GM03348 (cell line): ENCODE measurements around the gene C1S.
"Not testable (repeated sequence)": the region's sequence is repeated elsewhere in the genome, so short reads cannot be mapped to it uniquely, and the experiment has no call there.

Experiments used
- DNase-seq: peaks from one replicate; pipeline ENCODE4 v3.0.0; 2012; ENCODE audit warnings: low spot score

C1S gene

GRCh38 chr12:7060353-7060954 is at the start of gene C1S:
Gene C1S, plus strand, starts transcription at chr12:7060718. Its CDS starts 1,195 bp downstream, at chr12:7061913.
- peak; percentile 96 for DNase-seq

- DNase-seq = not testable (repeated sequence)
These were observed 49.1 kb upstream of the C1S start for GRCh38 chr12:7011398-7011797.

DNA sequence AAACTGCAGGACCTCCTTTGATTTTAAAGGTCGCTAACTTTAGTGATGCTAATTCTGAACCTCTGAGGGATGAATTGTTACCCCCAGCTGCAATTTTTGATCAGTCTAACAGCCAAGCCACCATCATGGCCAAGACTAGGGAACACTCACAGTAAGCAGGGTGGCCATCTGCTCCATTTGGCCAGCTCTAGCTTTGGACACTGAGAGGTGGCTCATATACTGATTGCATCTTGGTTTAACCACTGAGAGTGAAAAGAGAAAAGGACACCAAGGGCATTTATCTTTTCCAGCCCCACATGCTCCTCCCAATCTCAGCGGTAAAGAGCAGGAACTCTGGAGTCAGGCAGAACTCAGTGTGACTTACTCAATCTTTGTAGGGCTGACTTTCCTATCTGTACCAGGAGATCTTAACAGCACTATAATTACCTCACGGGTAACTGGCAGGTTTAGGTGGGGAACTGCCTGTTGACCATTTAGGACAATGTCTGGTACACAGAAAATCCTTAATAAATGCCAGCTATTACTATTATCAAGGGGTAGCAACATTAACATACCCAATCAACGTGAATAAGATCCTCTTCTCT is 48.4 kb upstream of the C1S start:
- DNase-seq = no peak

DNA sequence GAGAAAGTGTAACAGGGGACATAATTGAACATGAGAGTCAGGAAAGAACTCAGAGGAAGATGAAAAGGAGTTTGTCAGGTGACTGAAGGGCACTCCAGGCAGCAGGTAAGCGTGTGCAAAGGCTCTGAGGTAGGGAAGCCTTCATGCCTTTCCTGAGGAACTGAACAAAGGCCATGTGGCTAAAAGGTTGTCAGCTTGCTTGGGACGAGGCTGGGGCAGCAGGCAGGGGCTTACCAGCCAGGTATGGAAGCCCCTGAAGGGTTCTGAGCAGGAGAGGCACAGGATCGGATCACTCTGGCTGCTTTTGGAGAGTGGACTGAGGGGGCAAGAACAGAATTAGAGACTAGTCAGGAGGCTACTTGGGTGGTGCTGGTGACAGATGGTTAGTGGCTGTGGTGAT is 47.4 kb upstream of the C1S start:
- no peak for DNase-seq

DNA sequence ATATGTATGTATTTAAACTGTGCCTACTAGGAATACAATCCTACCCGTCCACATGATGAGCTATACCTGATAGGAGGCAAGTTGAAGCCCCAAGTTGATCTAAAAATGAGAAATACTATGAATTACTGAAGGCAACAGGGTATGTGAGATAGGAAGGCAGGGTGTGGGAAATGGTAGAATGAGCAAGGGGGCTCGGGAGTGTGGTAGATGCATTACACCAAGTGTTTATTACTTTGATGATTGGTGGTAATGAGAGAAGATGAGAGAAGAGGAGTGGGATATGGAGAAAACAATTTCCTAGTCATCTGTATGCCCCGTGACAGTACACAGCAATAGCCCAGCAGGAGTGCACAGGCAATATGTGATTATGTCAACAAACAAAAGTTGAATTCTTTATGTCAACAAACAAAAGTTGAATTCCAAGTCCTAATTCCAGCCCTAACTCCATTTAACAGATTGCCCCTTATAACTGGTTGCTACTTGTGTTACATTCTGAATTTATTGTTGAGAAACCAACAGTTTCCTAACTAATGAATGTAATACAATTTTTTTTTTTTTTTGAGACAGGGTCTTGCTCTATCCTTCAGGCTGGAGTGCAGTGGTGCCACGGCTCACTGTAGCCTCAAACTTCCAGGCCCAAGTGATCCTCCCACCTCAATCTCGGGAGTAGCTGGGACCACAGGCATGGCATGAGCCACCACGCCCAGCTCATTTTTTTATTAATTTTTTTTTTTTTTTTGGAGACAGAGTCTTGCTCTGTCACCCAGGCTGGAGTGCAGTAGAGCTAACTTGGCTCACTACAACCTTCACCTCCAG is 44.8 kb upstream of the C1S start:
- no peak for DNase-seq

GRCh38 chr12:7016958-7017571 is 43.5 kb upstream of the C1S start:
- no peak for DNase-seq

GRCh38 chr12:7017870-7018349 is 42.6 kb upstream of the C1S start:
- peak; percentile 64 for DNase-seq

GRCh38 chr12:7018350-7019042 is 42.0 kb upstream of the C1S start, which contains the start of gene LPCAT3:
Gene LPCAT3, minus strand, starts transcription at chr12:7018476. Its CDS starts 52 bp downstream, at chr12:7018424.
- peak; percentile 99 for DNase-seq

DNA sequence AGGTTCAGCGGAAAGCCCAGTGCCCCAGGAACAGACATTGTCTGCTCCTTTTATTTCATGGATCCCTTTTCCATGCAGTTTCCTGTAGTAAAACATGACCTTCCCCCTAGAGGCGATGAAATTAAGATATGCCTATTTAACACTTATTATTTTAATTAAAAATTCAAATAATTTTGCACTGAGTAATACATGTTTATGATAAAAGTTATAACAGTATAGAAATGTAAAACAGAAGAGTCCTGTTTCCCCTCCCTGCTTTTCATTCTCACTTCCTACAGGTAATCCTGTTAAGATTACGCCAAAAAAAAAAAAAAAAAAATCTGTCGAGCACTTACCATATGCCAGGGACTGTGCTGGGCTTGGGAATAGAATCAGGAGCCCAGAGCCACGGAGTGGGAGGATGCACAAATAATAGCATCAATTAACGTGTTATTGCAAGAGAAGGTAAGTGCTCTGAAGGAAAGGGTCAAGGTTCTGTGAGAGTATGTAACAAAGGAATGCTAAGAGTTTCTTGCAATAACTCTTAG is 41.4 kb upstream of the C1S start:
- DNase-seq = no peak

DNA sequence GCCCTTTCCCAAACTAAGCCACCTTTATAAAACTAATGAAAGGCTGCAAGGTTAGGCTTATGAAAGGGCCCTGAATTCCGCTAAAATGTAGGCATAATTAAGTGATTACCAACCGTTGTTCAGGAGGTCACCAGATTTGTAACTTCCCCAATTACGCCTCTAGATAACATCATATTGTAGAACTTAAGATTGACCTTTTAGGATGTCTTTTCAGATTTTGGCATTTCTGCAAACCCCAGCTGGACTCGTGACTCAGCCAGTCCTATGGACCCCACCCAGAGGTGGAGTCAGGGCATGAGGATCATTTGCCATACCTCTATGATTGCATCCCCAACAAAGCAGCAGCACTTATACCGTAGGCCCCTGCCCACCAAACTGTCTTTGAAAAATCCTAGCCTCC is 38.6 kb upstream of the C1S start:
- no peak for DNase-seq

DNA sequence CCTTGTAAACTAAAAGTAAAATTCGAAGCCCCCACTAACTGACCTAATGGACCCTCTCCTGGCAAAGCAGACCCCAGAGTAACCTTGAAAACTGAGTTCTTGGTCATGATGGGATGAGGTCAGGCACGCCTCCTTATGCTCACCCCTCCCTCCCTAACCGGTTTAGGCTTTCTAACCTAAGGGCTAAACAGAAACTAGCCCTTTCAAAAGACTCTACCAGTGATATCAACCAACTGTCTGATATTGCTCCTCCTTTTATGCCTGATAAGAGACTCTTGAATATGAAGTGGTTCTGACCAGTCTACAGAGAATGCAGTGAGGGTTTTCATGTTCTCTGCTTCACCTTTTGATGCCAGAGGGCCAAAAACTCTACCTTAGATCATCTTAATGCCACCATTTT is 37.4 kb upstream of the C1S start:
- DNase-seq = no peak

- no peak for DNase-seq
These were observed 33.7 kb upstream of the C1S start for GRCh38 chr12:7026854-7027253.

- DNase-seq = no peak
These were observed 29.2 kb upstream of the C1S start for GRCh38 chr12:7031306-7031705.

DNA sequence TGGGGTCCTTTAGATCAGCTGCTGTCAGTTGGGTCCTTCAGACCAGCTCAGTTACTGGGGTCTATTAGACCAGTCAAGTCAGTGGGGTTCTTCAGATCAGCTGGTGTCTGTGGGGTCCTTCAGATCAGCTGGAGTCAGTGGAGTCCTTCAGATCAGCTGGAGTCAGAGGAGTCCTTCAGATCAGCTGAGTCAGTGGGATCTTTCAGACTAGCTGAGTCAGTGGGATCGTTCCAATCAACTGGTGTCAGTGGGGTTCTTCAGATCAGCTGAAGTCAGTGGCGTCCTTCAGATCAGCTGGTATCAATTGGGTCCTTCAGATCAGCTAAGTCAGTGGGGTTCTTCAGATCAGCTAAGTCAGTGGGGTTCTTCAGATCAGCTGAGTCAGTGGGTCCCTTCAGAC is 27.5 kb upstream of the C1S start:
- DNase-seq = no peak

GRCh38 chr12:7034464-7034863 is 26.1 kb upstream of the C1S start:
- DNase-seq = no peak

GRCh38 chr12:7035463-7035862 is 25.1 kb upstream of the C1S start:
- DNase-seq = no peak

DNA sequence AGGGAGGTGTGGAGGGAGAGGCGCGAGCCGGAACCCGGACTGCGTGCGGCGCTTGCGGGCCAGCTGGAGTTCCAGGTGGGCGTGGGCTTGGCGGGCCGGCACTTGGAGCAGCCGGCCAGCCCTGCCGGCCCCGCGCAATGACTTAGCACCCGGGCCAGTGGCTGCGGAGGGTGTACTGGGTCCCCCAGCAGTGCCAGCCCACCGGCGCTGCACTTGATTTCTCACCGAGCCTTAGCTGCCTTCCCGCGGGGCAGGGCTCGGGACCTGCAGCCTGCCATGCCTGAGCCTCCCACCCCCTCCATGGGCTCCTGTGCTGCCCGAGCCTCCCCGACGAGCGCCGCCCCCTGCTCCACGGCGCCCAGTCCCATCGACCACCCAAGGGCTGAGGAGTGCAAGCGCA is 23.1 kb upstream of the C1S start:
- not testable (repeated sequence) for DNase-seq

GRCh38 chr12:7038591-7038990 is 21.9 kb upstream of the C1S start:
- no peak for DNase-seq

- DNase-seq = no peak
These were observed 21.1 kb upstream of the C1S start for GRCh38 chr12:7039403-7039802.

GRCh38 chr12:7042842-7043241 is 17.7 kb upstream of the C1S start:
- DNase-seq = peak; percentile 66

- DNase-seq = no peak
These were observed 14.6 kb upstream of the C1S start for GRCh38 chr12:7045913-7046312.
